SKM-1 (cell line): ENCODE measurements around the gene MLLT3.

ENCODE experiments used
- DNase-seq: peaks from one replicate; lab custom pipeline; 2025; ENCODE audit not compliant: unreplicated experiment; lab: John Stamatoyannopoulos, UW

The MLLT3 gene

GRCh38 chr9:20480249-20480648 lies 142.1 kb downstream of the MLLT3 start:
- DNase-seq, result no peak

DNA sequence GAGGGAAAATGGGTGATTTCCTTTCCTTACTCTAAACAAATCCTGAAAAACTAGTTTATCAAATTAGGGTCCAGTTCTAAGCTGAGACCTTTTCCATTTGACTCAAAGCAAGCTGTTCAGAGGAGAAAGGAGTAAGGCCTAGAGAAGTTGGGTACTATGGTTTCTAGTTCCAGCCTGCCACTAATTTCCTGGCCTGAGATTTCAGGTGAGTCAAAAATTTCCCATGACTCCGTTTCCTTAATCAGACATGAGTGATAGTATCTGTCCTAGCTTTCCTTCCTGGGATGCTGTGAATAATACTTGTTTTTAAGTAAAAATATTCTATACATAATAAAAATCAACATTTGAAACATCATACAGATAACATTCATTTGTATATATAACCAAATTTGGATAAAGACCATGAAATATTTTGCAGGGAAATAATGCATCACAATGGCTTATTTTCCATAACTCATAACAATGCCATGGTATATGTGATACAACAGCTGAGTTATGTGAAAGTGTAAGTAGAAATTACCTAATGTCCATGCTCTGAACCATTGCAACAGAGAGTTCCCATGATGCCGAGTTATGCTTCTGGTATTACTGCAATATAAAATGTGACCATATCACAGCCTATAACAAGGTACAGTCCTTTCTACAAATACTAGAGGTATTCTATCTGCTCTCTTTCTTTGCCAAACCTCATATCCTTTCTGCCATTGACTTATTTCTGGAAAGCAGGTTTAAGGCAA lies 142.7 kb downstream of the MLLT3 start:
- no peak for DNase-seq

DNA sequence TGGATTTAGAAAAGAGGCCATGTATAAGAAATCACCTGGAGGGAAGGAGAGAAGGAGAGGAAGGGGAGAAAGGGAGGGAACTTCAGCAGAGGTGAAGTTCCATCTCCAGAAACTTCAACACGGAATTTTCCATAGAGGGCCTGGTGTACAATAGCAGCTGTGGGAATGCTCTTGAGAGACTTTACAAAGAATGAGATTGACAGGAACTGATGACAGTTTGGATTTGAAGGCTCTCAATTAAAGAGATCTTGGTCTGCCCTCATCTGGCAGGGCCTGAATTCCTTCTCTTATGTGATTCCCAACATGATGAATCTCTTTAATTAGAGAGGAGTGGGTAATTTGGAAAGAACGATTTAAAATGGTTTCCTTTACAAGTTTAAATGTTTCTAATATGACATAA lies 143.5 kb downstream of the MLLT3 start:
- DNase-seq, result no peak

GRCh38 chr9:20477940-20478620 lies 144.2 kb downstream of the MLLT3 start:
- no peak for DNase-seq

DNA sequence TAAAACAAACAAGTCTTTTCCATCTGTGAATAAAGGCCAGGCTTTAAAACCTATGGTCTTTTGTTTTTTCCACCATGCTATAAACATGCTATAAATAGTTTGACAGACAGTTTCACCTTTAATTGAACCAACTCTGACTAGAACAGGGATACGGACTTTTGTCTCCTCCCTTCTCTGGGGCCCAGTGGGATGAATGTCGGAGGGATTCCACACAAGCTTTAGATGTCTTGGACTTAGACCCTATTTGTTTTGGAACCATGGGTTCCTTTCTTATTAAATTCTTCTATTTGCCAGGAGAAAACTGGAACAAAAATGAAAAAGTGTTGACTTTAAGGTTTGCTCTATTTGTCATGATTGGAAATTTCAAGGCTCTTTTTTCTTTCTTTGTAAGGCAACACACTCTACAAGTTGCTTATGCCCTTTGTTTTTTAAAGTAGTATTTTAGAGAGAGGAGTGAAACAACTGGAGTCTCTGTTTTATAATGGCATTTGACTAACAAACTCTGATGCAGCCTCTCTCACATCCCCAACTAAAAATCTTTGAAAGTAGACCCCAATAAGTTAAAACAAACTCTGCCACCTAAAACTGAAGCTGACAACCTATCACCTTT lies 145.3 kb downstream of the MLLT3 start:
- DNase-seq, result no peak

- no peak for DNase-seq
Observed at GRCh38 chr9:20474496-20474895, 147.8 kb downstream of the MLLT3 start.

DNA sequence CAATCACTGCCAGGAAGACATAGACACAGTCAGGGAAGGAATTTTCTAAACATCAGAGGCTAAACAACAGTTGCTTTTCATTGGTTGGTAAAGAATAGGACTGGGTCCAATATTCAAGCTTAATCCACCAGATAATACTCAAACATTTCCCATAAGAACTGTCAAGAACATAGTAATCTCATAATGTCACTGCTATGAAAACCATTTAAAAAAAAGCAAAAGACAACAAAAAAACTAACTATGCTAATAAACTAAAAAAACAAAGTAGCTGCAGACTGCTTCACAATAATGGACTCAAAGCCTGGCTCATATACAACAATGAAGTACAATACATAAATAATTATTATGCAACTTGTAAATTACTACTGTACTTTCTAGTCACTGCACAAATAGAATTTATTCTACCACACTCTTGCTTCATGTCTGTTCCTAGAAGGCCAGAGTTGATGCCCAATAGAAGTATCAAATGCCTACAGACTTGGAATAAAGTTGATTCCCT lies 148.7 kb downstream of the MLLT3 start:
- no peak for DNase-seq

DNA sequence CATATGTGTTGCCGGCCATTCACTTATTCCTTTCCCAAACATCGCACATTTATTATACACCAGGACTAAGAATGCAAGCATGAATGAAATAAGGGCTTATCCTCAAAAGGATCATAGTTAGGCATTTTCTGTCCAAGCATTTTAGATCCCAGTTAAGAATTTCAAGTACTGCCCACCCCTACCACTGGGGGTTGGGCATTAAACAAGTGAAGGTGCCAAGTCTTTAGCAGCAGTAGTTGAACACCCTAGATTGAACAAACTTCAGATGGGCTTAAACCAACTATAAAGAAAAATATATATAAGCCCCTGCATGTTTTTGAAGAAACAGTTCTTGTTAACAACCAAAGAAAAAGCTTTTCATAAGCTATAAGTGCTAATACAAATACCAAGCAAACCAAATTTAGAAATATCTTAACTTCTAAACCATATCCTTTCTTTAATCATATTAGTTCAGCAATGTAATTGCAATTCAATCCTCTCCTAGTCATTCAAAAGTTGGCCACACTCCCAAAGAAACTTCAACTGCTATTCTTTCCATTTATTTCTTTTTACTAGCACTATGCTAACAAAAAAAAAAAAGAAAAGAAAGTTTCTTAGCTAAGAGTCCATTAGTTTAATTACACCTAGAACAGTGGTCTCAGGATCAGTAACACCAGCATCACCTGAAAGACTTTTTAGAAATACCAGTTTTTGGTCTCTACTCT lies 149.8 kb downstream of the MLLT3 start:
- no peak for DNase-seq

DNA sequence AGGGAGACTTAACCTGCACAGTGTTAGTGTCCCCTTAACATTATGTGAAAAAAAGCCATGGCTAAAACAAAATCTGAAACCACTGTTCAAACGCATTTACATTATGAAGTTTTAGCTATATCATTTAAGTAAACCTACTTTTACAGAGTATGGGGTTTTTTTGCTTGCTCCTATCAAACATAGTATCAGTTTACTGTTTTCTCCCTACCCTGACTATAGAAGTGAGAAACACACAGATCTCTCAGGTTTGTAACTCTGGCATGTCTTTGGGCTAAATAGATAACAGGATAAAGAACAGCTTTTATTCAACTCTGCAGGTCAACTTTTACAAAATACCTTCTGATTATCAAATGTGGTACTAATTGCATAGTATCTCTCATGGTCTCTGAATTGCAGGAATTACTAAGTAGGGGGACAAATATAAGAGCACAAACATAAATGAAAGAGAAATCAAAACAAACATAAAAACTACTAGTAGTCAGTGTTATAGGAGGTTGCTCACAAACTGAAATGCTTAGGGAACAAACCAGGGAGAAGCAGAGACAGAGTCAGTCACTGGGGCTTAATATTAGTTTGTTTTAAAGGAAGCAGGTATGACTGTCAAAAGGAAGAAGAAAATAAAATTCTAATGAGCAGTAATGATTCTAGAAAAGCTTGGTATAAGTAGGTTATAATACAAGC lies 155.8 kb downstream of the MLLT3 start:
- DNase-seq, result no peak

DNA sequence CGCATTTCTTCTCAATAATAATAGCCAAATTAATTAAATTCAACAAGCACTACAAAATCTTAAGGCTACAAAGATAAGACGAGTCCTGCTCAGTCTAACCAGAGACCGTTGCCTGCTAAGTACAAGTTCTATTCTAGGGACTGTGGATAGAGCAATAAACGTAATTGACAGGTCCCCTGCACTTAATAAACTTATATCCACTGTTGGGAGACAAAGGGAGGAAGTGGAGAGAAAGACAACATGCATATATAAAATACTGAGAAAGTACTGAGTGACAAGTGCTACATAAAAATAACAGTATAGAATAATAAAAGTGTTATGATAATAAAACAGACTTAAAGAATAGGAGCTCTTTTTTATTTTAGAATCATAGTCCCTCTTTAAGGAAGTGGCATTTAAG lies 158.1 kb downstream of the MLLT3 start:
- DNase-seq, result no peak

DNA sequence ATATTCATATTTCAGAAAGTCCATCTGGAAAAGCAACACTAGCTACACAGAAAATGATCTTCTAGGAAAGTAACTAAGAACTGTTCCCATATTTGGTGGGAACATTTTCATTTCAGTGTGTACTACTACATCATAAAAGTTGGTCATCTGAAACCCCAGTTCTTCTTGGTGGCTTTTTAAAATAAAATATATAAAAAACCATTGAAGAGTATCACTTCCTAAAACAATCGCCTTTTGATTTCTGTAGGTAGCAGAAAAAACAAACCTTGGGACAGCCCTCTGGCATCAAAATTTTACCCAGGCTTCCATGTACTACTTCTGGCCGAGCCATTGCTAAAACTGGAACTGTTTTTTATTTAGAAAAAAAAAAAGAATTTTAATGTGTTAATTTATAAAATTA lies 158.5 kb downstream of the MLLT3 start:
- no peak for DNase-seq

- no peak for DNase-seq
Observed at GRCh38 chr9:20462410-20462809, 159.9 kb downstream of the MLLT3 start.

GRCh38 chr9:20447291-20447690 lies 175.0 kb downstream of the MLLT3 start:
- DNase-seq, result no peak

GRCh38 chr9:20446248-20446647 lies 176.1 kb downstream of the MLLT3 start:
- DNase-seq, result no peak

- DNase-seq, result no peak
Observed at GRCh38 chr9:20442461-20443319, 179.6 kb downstream of the MLLT3 start.

GRCh38 chr9:20441711-20442423 lies 180.4 kb downstream of the MLLT3 start:
- no peak for DNase-seq

GRCh38 chr9:20441166-20441565 lies 181.1 kb downstream of the MLLT3 start:
- DNase-seq, result no peak

- DNase-seq, result no peak
Observed at GRCh38 chr9:20437476-20437875, 184.8 kb downstream of the MLLT3 start.

DNA sequence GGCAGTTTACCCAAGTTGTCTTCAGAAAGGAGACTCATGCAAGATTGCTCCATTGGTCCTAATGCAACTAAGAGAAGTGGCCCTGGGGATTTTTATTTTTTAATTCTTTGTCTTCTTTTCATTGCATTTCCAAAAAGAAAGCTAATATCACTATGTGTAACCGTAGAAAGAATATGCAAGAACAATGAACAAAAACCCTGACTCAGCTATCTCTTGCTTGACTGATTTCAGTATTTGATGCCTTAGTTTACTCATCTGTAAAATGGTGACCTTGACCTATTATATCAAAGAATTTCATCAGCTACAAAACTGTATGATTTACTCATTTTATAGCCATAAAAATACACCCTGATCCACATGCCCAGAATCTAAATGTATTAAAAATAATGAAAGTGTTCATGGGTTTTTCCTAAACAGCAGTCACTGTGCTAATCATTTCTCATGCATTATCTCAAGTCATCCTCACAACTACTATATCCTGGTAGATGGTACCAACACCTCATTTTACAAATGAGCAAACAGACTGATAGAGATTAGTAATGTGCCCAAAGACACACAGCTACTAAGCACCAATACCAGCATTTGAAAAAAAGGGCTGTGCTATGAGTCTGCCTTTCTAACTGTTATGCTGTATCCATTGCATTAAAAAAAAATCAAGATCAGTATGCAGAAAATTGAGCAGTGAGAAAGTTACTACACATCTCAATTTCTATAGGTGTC lies 185.7 kb downstream of the MLLT3 start:
- no peak for DNase-seq
